Measurements from ENCODE around the gene VDAC2.
"Not testable (repeated sequence)": the region's sequence is repeated elsewhere in the genome, so short reads cannot be mapped to it uniquely, and the experiment has no call there.

VDAC2 gene

GRCh38 chr10:75210282-75211006 is at the start of gene VDAC2:
TSS of gene VDAC2 (plus strand) at chr10:75210796. CDS start at chr10:75211159, 363 bp downstream.
- peak; percentile 94 for DNase-seq (ENCODE audit: low spot score)

- peak; percentile 27 for DNase-seq (ENCODE audit: low spot score)
Observed at GRCh38 chr10:75165684-75166622, 44.6 kb upstream of the VDAC2 start.

DNA sequence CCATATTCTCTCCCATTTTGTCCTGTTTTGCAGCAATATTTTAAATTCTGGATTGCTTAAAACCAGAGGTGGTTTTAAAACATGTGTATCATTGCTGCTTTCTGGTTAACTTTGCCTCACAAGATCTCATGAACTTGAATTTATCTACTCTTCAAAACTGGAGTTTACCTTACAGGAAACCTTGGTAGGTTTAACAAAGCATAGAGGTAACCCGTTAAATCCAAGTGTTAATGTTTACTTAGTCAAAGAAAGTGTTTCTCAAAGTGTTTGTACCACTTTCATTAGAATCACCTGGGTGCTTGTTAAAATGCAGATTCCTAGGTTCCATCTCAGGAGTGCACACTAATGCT is 44.0 kb upstream of the VDAC2 start:
- DNase-seq (ENCODE audit: low spot score) = no peak

GRCh38 chr10:75168275-75168674 is 42.3 kb upstream of the VDAC2 start:
- no peak for DNase-seq (ENCODE audit: low spot score)

GRCh38 chr10:75170215-75170614 is 40.4 kb upstream of the VDAC2 start:
- no peak for DNase-seq (ENCODE audit: low spot score)

DNA sequence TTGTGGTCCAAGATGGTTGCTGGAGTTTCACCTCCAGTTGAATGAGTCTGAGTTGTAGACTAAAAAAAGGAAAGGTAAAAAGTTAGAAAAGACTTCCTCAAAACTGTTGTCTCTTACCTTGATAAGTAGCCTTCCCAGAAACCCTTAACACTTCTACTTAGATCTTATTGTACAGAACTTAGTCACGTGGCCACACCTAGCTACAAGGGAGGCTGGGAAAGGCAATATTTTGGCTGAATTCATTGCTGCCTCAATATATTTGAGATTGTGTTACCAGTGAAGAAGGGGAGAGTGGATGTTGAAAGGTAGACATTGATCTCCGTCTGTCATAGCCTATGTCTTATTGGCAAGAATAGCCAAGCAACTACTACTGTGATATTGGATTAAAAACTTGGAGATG is 35.5 kb upstream of the VDAC2 start:
- DNase-seq (ENCODE audit: low spot score) = no peak

GRCh38 chr10:75176046-75176445 is 34.5 kb upstream of the VDAC2 start:
- DNase-seq (ENCODE audit: low spot score) = no peak

DNA sequence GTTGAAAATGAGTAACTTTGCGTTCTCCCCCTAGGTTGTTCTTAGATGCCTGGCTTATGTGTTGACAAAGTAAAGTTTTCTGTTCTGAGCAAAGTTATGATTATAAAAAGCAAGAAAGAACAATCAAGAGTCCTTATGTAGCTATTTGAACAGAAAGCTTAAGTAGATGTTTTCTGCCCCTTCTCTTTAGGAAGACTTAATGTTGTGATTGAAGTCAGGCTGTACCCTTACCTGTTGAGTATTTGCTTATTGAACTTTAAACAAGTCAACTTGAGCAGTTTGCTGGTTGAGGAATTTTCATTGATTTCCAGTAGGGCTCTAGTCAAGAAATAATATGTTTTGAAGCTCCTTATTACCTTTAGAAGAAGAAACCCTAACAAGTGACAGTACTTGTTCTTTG is 33.9 kb upstream of the VDAC2 start:
- DNase-seq (ENCODE audit: low spot score) = no peak

DNA sequence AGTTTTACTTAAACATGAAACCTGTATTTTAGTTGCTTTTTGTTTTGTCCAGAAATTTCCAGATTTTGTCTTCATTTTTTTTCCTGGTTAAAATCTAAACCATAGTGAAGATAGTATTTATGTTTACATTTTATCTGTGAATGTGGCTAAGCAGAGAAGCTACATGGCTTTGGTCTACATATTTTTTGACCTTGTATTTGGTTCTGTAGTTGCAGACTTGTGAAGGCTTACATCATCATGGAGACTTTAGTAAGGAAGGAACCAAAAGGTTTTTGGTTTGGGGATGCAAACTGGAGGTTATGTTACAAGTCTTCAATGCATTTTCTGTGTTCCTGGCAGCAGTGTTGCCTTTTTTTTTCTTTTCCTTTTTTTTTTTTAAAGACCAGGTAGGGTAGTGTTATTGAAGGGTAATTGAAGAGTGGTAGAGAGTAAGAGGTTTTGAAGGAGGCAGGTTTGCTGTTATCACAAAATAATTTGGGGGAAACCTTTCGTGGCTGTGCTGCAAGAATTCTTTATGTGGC is 30.9 kb upstream of the VDAC2 start:
- no peak for DNase-seq (ENCODE audit: low spot score)

GRCh38 chr10:75180592-75180991 is 30.0 kb upstream of the VDAC2 start:
- no peak for DNase-seq (ENCODE audit: low spot score)

- DNase-seq (ENCODE audit: low spot score) = no peak
Observed at GRCh38 chr10:75181073-75181472, 29.5 kb upstream of the VDAC2 start.

DNA sequence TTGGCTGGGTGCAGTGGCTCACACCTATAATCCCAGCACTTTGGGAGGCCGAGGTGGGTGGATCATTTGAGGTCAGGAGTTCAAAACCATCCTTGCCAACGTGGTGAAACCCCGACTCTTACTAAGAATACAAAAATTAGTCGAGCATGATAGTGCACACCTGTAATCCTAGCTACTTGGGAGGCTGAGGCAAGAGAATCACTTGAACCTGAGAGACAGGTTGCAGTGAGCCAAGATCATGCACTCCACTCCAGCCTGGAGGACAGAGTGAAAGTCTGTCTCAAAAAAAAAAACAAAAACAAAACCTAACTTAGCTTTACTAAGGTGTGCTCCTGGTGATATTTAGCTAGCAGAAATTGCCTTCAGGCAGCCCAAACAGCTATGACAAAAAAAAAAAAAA is 24.3 kb upstream of the VDAC2 start:
- DNase-seq (ENCODE audit: low spot score) = no peak

DNA sequence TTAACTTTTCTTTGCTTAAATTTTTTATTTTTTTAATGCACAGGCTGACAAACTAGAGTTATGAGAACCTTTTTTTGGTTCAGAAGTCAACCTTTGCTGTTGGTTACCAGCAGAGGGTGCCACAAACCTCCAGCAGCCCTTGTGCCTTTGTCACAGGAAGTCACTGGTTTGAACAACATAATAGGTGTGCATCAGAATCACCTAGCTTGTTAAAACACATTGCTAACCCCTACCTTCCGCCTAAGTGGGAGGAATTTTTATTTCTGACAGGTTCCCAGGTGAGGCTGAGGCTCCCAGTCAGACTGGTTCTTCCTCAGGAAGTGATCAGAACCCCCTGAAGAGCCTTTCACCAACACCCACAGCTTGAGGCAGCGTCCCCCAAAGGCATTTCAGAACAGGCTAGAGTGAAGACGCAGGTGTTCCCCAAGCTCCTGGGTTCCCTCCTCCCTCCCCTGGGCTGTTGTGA is 22.6 kb upstream of the VDAC2 start:
- peak; percentile 78 for DNase-seq (ENCODE audit: low spot score)

GRCh38 chr10:75188522-75188921 is 22.1 kb upstream of the VDAC2 start:
- not testable (repeated sequence) for DNase-seq (ENCODE audit: low spot score)

DNA sequence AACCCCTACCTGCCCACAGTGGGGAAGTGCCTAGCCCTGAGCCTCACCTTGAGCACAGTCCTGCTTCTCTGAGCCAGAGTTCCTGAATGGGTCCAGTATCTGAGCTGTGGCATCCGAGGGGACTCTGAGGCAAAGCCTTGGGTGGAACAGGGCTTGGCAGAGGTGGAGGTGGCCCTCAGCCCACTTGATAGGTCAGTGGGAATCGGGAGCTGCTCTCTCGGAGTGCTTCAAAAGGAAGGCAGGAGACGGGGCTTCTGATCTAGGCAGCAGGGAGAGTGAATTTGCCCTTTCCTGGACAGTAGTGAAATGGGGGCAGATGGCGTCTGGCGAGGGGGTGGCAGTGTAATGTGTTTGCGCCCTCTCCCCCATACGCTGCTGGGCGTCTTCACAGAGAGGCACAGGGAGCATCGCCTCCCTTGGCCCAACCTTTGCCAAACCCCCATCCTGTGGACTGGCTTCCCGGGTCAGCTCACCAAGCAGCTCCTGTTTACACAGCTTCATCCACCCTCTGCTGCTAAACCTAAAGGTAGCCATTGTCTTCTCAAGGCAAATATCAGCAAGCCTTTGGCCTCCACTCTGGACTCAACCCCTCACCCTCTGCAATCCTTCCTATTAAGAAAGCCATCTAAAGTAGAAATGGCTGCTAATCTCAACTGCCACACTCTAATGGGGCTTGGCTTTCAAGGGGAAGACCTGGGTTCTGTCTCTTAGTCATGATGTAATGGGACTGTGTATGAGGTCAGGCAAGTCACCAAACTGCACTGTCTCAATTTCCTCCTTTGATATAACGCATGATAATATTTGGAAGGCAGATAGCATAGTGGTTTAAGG is 21.1 kb upstream of the VDAC2 start:
- no peak for DNase-seq (ENCODE audit: low spot score)

- DNase-seq (ENCODE audit: low spot score) = no peak
Observed at GRCh38 chr10:75191821-75192568, 18.6 kb upstream of the VDAC2 start.

GRCh38 chr10:75194625-75195024 is 16.0 kb upstream of the VDAC2 start:
- not testable (repeated sequence) for DNase-seq (ENCODE audit: low spot score)

GRCh38 chr10:75195035-75195763 is 15.4 kb upstream of the VDAC2 start:
- DNase-seq (ENCODE audit: low spot score) = no peak

DNA sequence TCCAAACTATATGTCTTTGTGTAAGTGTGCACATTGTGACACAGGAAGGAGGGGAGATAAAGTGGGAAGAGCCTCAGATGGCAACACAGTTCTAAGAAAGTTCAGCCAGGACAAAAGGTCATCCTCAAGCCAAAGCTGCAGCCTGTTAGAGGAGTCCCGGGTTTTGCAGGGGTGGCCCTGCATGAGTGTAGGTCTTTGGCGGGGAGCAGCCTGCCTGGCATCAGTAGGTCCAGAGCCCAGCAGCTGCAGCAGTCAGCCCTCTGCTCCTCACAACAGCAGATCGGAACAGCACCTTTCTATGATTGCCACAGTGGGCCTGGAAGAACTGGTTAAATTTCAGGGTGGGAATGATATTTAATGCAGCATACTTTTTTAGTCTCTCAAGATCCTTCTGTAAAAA is 13.5 kb upstream of the VDAC2 start:
- no peak for DNase-seq (ENCODE audit: low spot score)

DNA sequence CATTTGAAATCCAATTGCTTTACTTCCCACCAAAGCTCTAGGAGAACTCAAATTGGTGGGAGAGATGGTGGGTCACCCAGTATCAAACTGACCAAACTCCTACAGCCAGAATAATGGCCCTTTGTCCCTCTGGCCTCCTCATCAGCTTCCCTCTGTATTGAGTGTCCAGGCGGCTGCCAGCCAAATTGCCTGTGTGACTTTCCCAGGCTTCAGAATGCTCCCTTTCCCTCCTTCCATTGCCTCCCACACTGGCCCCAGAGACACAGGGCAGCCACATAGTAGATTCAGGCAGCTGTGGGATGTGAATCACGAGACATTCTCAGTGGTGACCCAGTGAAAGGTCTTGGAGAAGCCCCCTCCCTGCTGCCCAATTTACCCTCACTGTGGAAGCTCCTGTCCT is 12.7 kb upstream of the VDAC2 start:
- no peak for DNase-seq (ENCODE audit: low spot score)

DNA sequence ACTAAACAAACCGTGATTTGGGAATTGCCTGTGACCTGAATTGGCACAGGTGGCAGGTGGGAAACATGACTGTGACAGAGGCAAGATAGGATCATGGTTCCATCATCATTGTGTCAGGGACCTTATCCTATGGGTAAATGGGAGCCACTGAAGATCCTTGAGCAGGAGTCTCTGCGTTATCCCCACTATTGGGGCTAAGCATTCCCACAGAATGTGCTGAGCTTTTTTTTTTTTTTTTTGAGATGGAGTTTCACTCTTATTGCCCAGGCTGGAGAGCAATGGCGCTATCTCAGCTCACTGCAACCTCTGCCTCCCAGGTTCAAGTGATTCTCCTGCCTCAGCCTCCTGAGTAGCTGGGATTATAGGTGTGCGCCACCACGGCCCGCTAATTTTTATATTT is 10.6 kb upstream of the VDAC2 start:
- DNase-seq (ENCODE audit: low spot score) = not testable (repeated sequence)
